PFSK-1 (cell line): Measurements from ENCODE around the gene SEC62. TPM values are rescaled to one million over a fixed set of nuclear protein-coding genes. Genes with fewer than 3 reads are reported as not detected.

ENCODE experiments used
- FOXP2 ChIP-seq: optimal IDR thresholded peaks from 2 replicates; pipeline ENCODE3; 2011; ENCODE audit warnings: borderline replicate concordance, control low read depth, inconsistent platforms; ENCODE audit not compliant: insufficient read depth; ENCODE audit errors: extremely low read length, extremely low read depth
- POLR2AphosphoS5 ChIP-seq: IDR thresholded peaks from 2 replicates; pipeline ENCODE4 v1.6.1; 2012; ENCODE audit warnings: low read depth, mild to moderate bottlenecking, control low read depth, low read length, moderate library complexity
- REST ChIP-seq, 2 experiments: IDR thresholded peaks; 2 replicates each; pipeline versions ENCODE4 v1.6.1 to v1.8.0; 2011 to 2012; ENCODE audit warnings: low read depth in 2 of 2, low read length in 2 of 2, control low read depth in 1 of 2, inconsistent platforms in 1 of 2, mild to moderate bottlenecking in 1 of 2, moderate library complexity in 1 of 2; ENCODE audit not compliant: insufficient read depth in 1 of 2
- SIN3A ChIP-seq: IDR thresholded peaks from 2 replicates; pipeline ENCODE4 v1.6.1; 2012; ENCODE audit warnings: mild to moderate bottlenecking, low read length, moderate library complexity, borderline replicate concordance; ENCODE audit not compliant: insufficient read depth
- TAF1 ChIP-seq: IDR thresholded peaks from 2 replicates; pipeline ENCODE4 v1.6.1; 2012; ENCODE audit warnings: low read length, control low read depth, borderline replicate concordance; ENCODE audit not compliant: insufficient read depth
- polyA plus RNA-seq: library from polyadenylated mRNA; unstranded; fragments of >200 nt; gene quantifications from one replicate; pipeline ENCODE4 v1.2.1, GENCODE V29; 2012; ENCODE audit warnings: low read depth, missing spikeins; ENCODE audit not compliant: insufficient read length

SEC62 gene
- 34.7 TPM for polyA plus RNA-seq

GRCh38 chr3:169966428-169966950, at the start of gene SEC62:
SEC62 (plus strand) TSS chr3:169966807; CDS start chr3:169966823, 16 bp downstream.
- TF ChIP-seq TAF1 (peak; percentile 95), FOXP2 (no peak), SIN3A (0 out of 2 replicates have a peak, but pooled peaks have one; percentile 52), POLR2AphosphoS5 (peak; percentile 93), REST (IDR thresholded peaks at IDR 0.05; ENCODE audit: insufficient read depth in 1 of 2, low read depth in 2 of 2, low read length in 2 of 2) (peak in 1 of 2 experiments; percentile 48; a peak in 1 of 4 replicates)

DNA sequence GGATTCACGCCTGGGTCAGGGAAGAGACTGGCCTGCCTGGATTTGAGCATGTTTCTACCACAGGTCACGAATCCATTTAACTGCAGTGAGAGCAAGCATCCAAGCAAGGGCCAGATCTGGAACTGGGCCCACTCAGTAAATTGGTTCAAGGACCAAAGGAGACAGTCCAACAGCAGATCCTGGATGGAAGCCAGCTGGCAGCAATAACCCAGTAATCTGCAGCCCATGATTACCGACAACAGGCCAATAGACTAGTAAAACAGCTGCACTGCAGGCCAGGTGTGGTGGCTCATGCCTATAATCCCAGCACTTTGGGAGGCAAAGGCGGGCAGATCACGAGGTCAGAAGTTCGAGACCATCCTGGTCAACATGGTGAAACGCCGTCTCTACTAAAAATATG, 43.4 kb upstream of the SEC62 start:
- no peak for TF ChIP-seq SIN3A
- no peak for TF ChIP-seq REST (IDR thresholded peaks at IDR 0.05; ENCODE audit: insufficient read depth in 1 of 2, low read depth in 2 of 2, low read length in 2 of 2)
- no peak for TF ChIP-seq TAF1
- TF ChIP-seq POLR2AphosphoS5 = no peak
- TF ChIP-seq FOXP2 = no peak

- no peak for TF ChIP-seq TAF1
- no peak for TF ChIP-seq SIN3A
- no peak for TF ChIP-seq POLR2AphosphoS5
- no peak for TF ChIP-seq FOXP2
- no peak for TF ChIP-seq REST (IDR thresholded peaks at IDR 0.05; ENCODE audit: insufficient read depth in 1 of 2, low read depth in 2 of 2, low read length in 2 of 2)
Observed at GRCh38 chr3:169923831-169924230, 42.8 kb upstream of the SEC62 start.

DNA sequence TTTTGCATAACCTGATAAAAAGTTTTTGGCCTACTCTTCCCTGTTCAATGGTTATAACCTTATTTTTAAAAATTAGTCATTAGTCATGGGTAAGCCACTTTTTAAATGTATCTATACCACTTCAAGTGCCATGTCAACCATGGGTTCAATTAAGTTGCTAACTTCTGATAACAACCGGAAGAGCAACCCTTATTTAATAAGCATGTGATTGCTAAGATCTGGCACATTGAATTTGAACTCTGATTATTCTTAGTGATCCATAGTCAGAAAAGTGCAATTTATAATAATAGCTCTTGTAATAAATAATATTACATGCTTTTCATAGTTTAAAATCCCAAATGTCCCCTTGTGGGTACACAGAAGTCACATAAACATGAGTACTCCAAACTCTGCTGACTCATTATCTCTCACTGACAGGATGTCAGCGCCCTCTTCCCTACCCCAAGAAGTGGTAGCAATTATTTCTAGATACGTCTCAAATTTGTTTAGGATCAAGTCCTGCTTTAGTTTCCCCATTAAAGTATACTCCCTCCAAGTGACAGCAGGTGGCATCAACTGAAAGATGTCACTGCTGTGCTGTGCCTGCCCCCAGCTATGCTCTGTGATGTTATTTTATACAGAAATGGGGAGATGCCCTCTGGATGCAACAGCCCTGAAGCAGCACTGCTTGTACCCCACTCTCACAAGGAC, 36.6 kb upstream of the SEC62 start:
- TF ChIP-seq TAF1 (no peak), FOXP2 (no peak), SIN3A (no peak), REST (IDR thresholded peaks at IDR 0.05; ENCODE audit: insufficient read depth in 1 of 2, low read depth in 2 of 2, low read length in 2 of 2) (no peak)

DNA sequence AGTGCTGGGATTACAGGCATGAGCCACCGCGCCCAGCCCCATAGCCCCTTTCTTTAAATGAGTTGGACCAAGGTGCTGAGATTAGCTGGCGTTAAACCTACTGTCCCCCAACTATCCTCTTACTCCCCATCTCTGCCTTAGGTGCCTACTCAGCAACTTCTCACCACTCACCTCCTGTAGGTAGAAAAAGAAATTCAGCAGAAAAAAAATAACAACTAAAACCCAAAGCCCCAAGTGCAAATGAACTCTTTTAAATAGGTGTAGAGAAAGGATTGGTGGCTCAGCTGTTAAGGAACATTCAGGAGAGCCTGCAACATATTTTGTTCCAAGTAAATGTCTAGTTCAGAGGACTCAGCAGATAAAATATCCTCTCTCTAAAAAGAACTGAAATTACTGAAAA, 35.8 kb upstream of the SEC62 start:
- TF ChIP-seq TAF1 (no peak), FOXP2 (no peak), POLR2AphosphoS5 (no peak), REST (IDR thresholded peaks at IDR 0.05; ENCODE audit: insufficient read depth in 1 of 2, low read depth in 2 of 2, low read length in 2 of 2) (no peak), SIN3A (no peak)
